H1 (cell line): ENCODE results near the gene GJD3. TPM values are rescaled to one million over a fixed set of nuclear protein-coding genes. Genes with fewer than 3 reads are reported as not detected.

ENCODE experiments used
- CTCF ChIA-PET: fragments of 300-600 bp; sonication (Branson Sonifier 250); formaldehyde crosslinking; loops from one replicate; lab custom pipeline; 2021; ENCODE audit not compliant: partially characterized antibody; lab: Charles Lee
- POLR2A ChIA-PET: fragments of 300-600 bp; sonication (Branson Sonifier 250); formaldehyde crosslinking; loops from one replicate; lab custom pipeline; 2021; ENCODE audit warnings: inconsistent platforms; ENCODE audit not compliant: partially characterized antibody; lab: Charles Lee
- DNase-seq, 2 experiments: peaks; one replicate each; pipeline versions ENCODE4 v3.0.0 to v3.0.0-alpha.2; 2010 to 2022; ENCODE audit warnings: low spot score in 2 of 2, low read depth in 1 of 2, mixed read lengths in 1 of 2
- FAIRE-seq: peaks from 2 replicates; lab custom pipeline; 2011; peaks lifted over from hg19 to GRCh38; lab: Jason Lieb, UNC
- H2AFZ ChIP-seq: 2 replicates; pipeline ENCODE4 v1.8.1; 2012; ENCODE audit warnings: low read length, inconsistent platforms
- H2AK5ac ChIP-seq: 2 replicates; pipeline ENCODE4 v1.6.1; 2013; ENCODE audit warnings: low read depth, low read length
- H2BK120ac ChIP-seq: replicated peaks from 2 replicates; pipeline ENCODE3; 2013; ENCODE audit warnings: low read depth, low read length, inconsistent platforms
- H2BK12ac ChIP-seq: 2 replicates; pipeline ENCODE4 v1.6.1; 2013; ENCODE audit warnings: low read depth, low read length
- H2BK15ac ChIP-seq: 2 replicates; pipeline ENCODE4 v1.6.1; 2013; ENCODE audit warnings: low read length
- H2BK20ac ChIP-seq: 2 replicates; pipeline ENCODE4 v1.6.1; 2013; ENCODE audit warnings: low read length
- H2BK5ac ChIP-seq: 2 replicates; pipeline ENCODE4 v1.6.1; 2013; ENCODE audit warnings: low read depth, low read length
- H3K14ac ChIP-seq: 2 replicates; pipeline ENCODE4 v1.6.1; 2013; ENCODE audit warnings: inconsistent platforms; ENCODE audit not compliant: insufficient read length
- H3K18ac ChIP-seq: 2 replicates; pipeline ENCODE4 v1.6.1; 2013; ENCODE audit warnings: low read length; ENCODE audit errors: extremely low read depth
- H3K23ac ChIP-seq: 2 replicates; pipeline ENCODE4 v1.6.1; 2013; ENCODE audit warnings: inconsistent platforms; ENCODE audit not compliant: insufficient read length
- H3K23me2 ChIP-seq: 2 replicates; pipeline ENCODE4 v1.6.1; 2013; ENCODE audit warnings: low read depth, low read length
- H3K27ac ChIP-seq: 2 replicates; pipeline ENCODE4 v1.6.1; 2011; ENCODE audit warnings: low read depth, low read length, inconsistent platforms
- H3K27me3 ChIP-seq, 4 experiments: replicated peaks in 1 of 4; 1 replicate in 1 of 4; 2 replicates in 3 of 4; pipeline versions ENCODE4 v1.6.1 to v1.8.1; 2011 to 2013; ENCODE audit warnings: low read length in 3 of 4, mild to moderate bottlenecking in 3 of 4, inconsistent platforms in 2 of 4, mixed read lengths in 2 of 4, moderate library complexity in 1 of 4; ENCODE audit not compliant: control insufficient read depth in 3 of 4, insufficient read depth in 3 of 4; ENCODE audit errors: extremely low read depth in 1 of 4
- H3K36me3 ChIP-seq, 4 experiments: 2 replicates each; pipeline versions ENCODE4 v1.6.1 to v1.8.1; 2011 to 2013; ENCODE audit warnings: mild to moderate bottlenecking in 4 of 4, low read length in 3 of 4, moderate library complexity in 2 of 4, control low read depth in 1 of 4, inconsistent platforms in 1 of 4; ENCODE audit not compliant: insufficient read depth in 4 of 4, control insufficient read depth in 2 of 4
- H3K4ac ChIP-seq: replicated peaks from 2 replicates; pipeline ENCODE3; 2013; ENCODE audit warnings: low read length, low read depth, mixed read lengths, inconsistent platforms; ENCODE audit not compliant: insufficient read length
- H3K4me1 ChIP-seq, 4 experiments: replicated peaks in 1 of 4; 1 replicate in 1 of 4; 2 replicates in 3 of 4; pipeline versions ENCODE4 v1.6.1 to v1.8.1; 2011 to 2013; ENCODE audit warnings: low read length in 3 of 4, inconsistent platforms in 2 of 4, mixed read lengths in 1 of 4; ENCODE audit not compliant: insufficient read depth in 4 of 4, control insufficient read depth in 3 of 4
- H3K4me2 ChIP-seq, 2 experiments: 2 replicates each; pipeline versions ENCODE4 v1.6.1 to v1.8.1; 2011 to 2013; ENCODE audit warnings: low read depth in 2 of 2, low read length in 2 of 2, control low read depth in 1 of 2, inconsistent platforms in 1 of 2, mild to moderate bottlenecking in 1 of 2; ENCODE audit not compliant: insufficient read depth in 1 of 2
- H3K4me3 ChIP-seq, 4 experiments: fragments of 200-600, 300-600 bp in 1 of 4; sonication (generic), shearing (Covaris generic), sonication (Bioruptor Twin) in 1 of 4; 2 replicates each; pipeline versions ENCODE4 v1.5.1 to v1.8.1; 2011 to 2016; ENCODE audit warnings: low read length in 4 of 4, low read depth in 3 of 4, control low read depth in 2 of 4, inconsistent platforms in 2 of 4, mild to moderate bottlenecking in 2 of 4, mixed read lengths in 1 of 4, moderate library complexity in 1 of 4; ENCODE audit not compliant: insufficient read depth in 2 of 4; ENCODE audit errors: extremely low read depth in 1 of 4
- H3K56ac ChIP-seq: replicated peaks from 2 replicates; pipeline ENCODE3; 2013; ENCODE audit warnings: low read depth, mild to moderate bottlenecking, mixed read lengths, low read length, inconsistent platforms; ENCODE audit not compliant: insufficient read length
- H3K79me1 ChIP-seq: 2 replicates; pipeline ENCODE4 v1.6.1; 2013; ENCODE audit warnings: low read depth, low read length, control low read depth
- H3K79me2 ChIP-seq, 2 experiments: 2 replicates each; pipeline versions ENCODE4 v1.6.1 to v1.8.1; 2012 to 2013; ENCODE audit warnings: low read length in 2 of 2, mild to moderate bottlenecking in 2 of 2, inconsistent platforms in 1 of 2; ENCODE audit not compliant: insufficient read depth in 2 of 2, control insufficient read depth in 1 of 2
- H3K9ac ChIP-seq, 4 experiments: replicated peaks in 1 of 4; 1 replicate in 1 of 4; 2 replicates in 3 of 4; pipeline versions ENCODE4 v1.6.1 to v1.8.1; 2011 to 2013; ENCODE audit warnings: low read depth in 3 of 4, low read length in 3 of 4, control low read depth in 2 of 4, mild to moderate bottlenecking in 2 of 4, moderate library complexity in 2 of 4, inconsistent platforms in 1 of 4; ENCODE audit errors: extremely low read depth in 1 of 4
- H3K9me3 ChIP-seq, 2 experiments: 2 replicates each; pipeline versions ENCODE4 v1.6.1 to v1.8.1; 2012 to 2013; ENCODE audit warnings: mild to moderate bottlenecking in 2 of 2, moderate library complexity in 2 of 2, control low read depth in 1 of 2, inconsistent platforms in 1 of 2, low read depth in 1 of 2, low read length in 1 of 2, mixed read lengths in 1 of 2; ENCODE audit not compliant: insufficient read depth in 2 of 2
- H4K20me1 ChIP-seq, 2 experiments: replicated peaks in 1 of 2; 2 replicates each; pipeline versions ENCODE3 to v1.8.1; 2011 to 2013; ENCODE audit warnings: inconsistent platforms in 2 of 2, low read length in 2 of 2, mild to moderate bottlenecking in 1 of 2; ENCODE audit not compliant: insufficient read depth in 2 of 2, control insufficient read depth in 1 of 2
- H4K5ac ChIP-seq: 2 replicates; pipeline ENCODE4 v1.6.1; 2013; ENCODE audit warnings: low read length, low read depth, mixed read lengths, inconsistent platforms; ENCODE audit not compliant: insufficient read length
- H4K8ac ChIP-seq: 2 replicates; pipeline ENCODE4 v1.8.0; 2013; ENCODE audit warnings: mild to moderate bottlenecking, moderate library complexity, low read length, inconsistent platforms; ENCODE audit not compliant: insufficient read depth; ENCODE audit errors: extremely low read depth
- H4K91ac ChIP-seq: replicated peaks from 2 replicates; pipeline ENCODE3; 2013; ENCODE audit warnings: low read length, mixed read lengths, inconsistent platforms; ENCODE audit not compliant: insufficient read length
- ASH2L ChIP-seq: fragments of 200-600, 300-600 bp; sonication (generic); IDR thresholded peaks from one replicate; pipeline ENCODE4 v1.7.1; 2017; ENCODE audit warnings: low read length
- BACH1 ChIP-seq: IDR thresholded peaks from 2 replicates; pipeline ENCODE4 v1.6.1; 2012; ENCODE audit warnings: low read length, improper control_type of control experiment
- CTCF ChIP-seq, 3 experiments: IDR thresholded peaks; 1 replicate in 2 of 3; 2 replicates in 1 of 3; pipeline versions ENCODE4 v1.5.1 to v1.6.1; 2011; ENCODE audit warnings: low read length in 3 of 3, mild to moderate bottlenecking in 3 of 3, inconsistent platforms in 2 of 3, low read depth in 1 of 3, moderate library complexity in 1 of 3; ENCODE audit not compliant: insufficient read depth in 1 of 3; ENCODE audit errors: control extremely low read depth in 1 of 3
- PHF8 ChIP-seq: fragments of 200-600 bp; sonication (generic); conservative IDR thresholded peaks from 2 replicates; pipeline ENCODE4 v1.7.1; 2012; ENCODE audit warnings: low read depth, mild to moderate bottlenecking, inconsistent platforms, low read length, moderate library complexity
- POU5F1 ChIP-seq: IDR thresholded peaks from 2 replicates; pipeline ENCODE4 v1.6.1; 2011; ENCODE audit warnings: low read depth, mild to moderate bottlenecking, low read length, moderate library complexity
- WGBS, 2 experiments: shearing (Covaris generic) in 1 of 2; methylation state at CpG; one replicate each; pipeline versions ENCODE4 v1.1.6 to v1.1.7; 2013 to 2015; ENCODE audit warnings: low lambda C conversion rate in 2 of 2, mixed read lengths in 2 of 2, inconsistent platforms in 1 of 2, low coverage in 1 of 2, missing lambda C conversion rate in 1 of 2; ENCODE audit not compliant: insufficient replicate concordance in 2 of 2, insufficient coverage in 1 of 2, insufficient read length in 1 of 2; ENCODE audit errors: extremely low coverage in 1 of 2, missing lambda C conversion rate in 1 of 2; 5-methylcytosine and 5-hydroxymethylcytosine counted together
- polyA plus RNA-seq, 7 experiments: library from polyadenylated mRNA; depleted of rRNA in 3 of 7; stranded (reverse) in 5 of 7; unstranded in 2 of 7; fragments of >200 nt in 5 of 7; fragments of 200-250 nt in 2 of 7; gene quantifications; 1 replicate in 5 of 7; 2 replicates in 1 of 7; 4 replicates in 1 of 7; pipeline versions ENCODE4 v1.2.1 to v1.2.3, GENCODE V29; 2011 to 2013; ENCODE audit warnings: missing spikeins in 2 of 7, mixed read lengths in 2 of 7
- total RNA-seq: library from RNA; stranded (reverse); fragmentation: NEBNext Ultra II Directional; extraction: Animal tissue kit (Norgen Biotek cat#: 25700); gene quantifications from 2 replicates; pipeline ENCODE4 v1.2.1, GENCODE V29; 2021

Gene GJD3
- total and polyA plus RNA-seq, 2 of the 8 experiments (the other 6 are each of a cell fraction or from before 2014, with no cell fraction given), result 0.53 to 1.9 TPM

- 89% methylated on average over 4 of the region's 4 CpGs; no CpG with 5 or more reads in 1 of the 2 experiments for WGBS, 2 experiments
- no peak overlapping the region for H3K4ac ChIP-seq
- no peak overlapping the region for H3K23ac ChIP-seq
- H2BK120ac ChIP-seq, result no peak overlapping the region
- no peaks in the 10 kb centered on the region for H3K9me3 ChIP-seq
- no peak overlapping the region for H3K56ac ChIP-seq
- H4K91ac ChIP-seq, result no peak overlapping the region
- no peak overlapping the region for H2BK20ac ChIP-seq
- TF ChIP-seq PHF8 (no peak), BACH1 (no peak), ASH2L (no peak), POU5F1 (no peak), CTCF (IDR thresholded peaks at IDR 0.05; ENCODE audit: control extremely low read depth in 1 of 3, insufficient read depth in 1 of 3, low read depth in 1 of 3, low read length in 3 of 3) (no peak)
- H3K27ac ChIP-seq, result no peak overlapping the region
- no peak for DNase-seq
- no peaks in the 10 kb centered on the region for H3K36me3 ChIP-seq
- H3K14ac ChIP-seq, result no peak overlapping the region
- peak overlapping the region; percentile 73; the same call in 1 of the 2 replicates for H4K8ac ChIP-seq
- peaks cover 17% of the 10 kb centered on the region for H3K79me1 ChIP-seq
- H3K23me2 ChIP-seq, result no peaks in the 10 kb centered on the region
- H2BK15ac ChIP-seq, result no peak overlapping the region
- no peak overlapping the region for H4K5ac ChIP-seq
- H2BK5ac ChIP-seq, result no peak overlapping the region
- no peak overlapping the region for H3K4me3 ChIP-seq
- H2BK12ac ChIP-seq, result no peak overlapping the region
- no peak overlapping the region for H3K4me2 ChIP-seq
- peaks cover 17 to 30% of the 10 kb centered on the region in 2 experiments for H4K20me1 ChIP-seq
- H3K4me1 ChIP-seq, result peaks cover 0 to 12% (median 6%) of the 10 kb centered on the region in 4 experiments; a peak in 5 of 7 replicates
- H3K27me3 ChIP-seq, result no peaks in the 10 kb centered on the region
- FAIRE-seq, result no peak
- no peak overlapping the region for H2AFZ ChIP-seq
- no peak overlapping the region for H3K18ac ChIP-seq
- ChIA-PET POLR2A (interaction anchor here (0.9 to 2.5 kb wide), 4 partner anchors 18 to 39 kb away, joined by 3 to 21 read pairs (median 6); partner anchors contain the start of gene CDC6), CTCF (interaction anchor here (0.7 to 39.2 kb wide), 7 partner anchors 8 to 305 kb away, joined by 3 to 1198 read pairs (median 7); partner anchors contain the start of gene GJD3)
- H2AK5ac ChIP-seq, result no peak overlapping the region
- H3K79me2 ChIP-seq, result peaks cover 0 to 11% of the 10 kb centered on the region in 2 experiments; a peak in 1 of 4 replicates
- H3K9ac ChIP-seq, result no peak overlapping the region
Observed at GRCh38 chr17:40327244-40327729, 37.2 kb downstream of the GJD3 start.
